K562 (cell line): ENCODE data around the gene KRT83. TPM values are rescaled to one million over a fixed set of nuclear protein-coding genes. Genes with fewer than 3 reads are reported as not detected.

ENCODE experiments used
- ATF7 ChIP-seq: fragments of 450-650 bp; IDR thresholded peaks from 2 replicates; pipeline ENCODE4 v1.7.1; 2014; ENCODE audit warnings: mild to moderate bottlenecking, moderate library complexity
- CBX8 ChIP-seq: fragments of 200-600 bp; sonication (generic); IDR thresholded peaks from 2 replicates; pipeline ENCODE4 v1.6.1; 2012; ENCODE audit warnings: borderline replicate concordance, mixed run types, low read depth, mild to moderate bottlenecking, moderate library complexity, mixed read lengths, low read length, control low read depth, inconsistent platforms; ENCODE audit not compliant: poor library complexity, severe bottlenecking; ENCODE audit errors: extremely low read depth
- CTBP1 ChIP-seq: fragments of 450-650 bp; IDR thresholded peaks from 2 replicates; pipeline ENCODE4 v1.6.1; 2016; ENCODE audit warnings: borderline replicate concordance
- ERF ChIP-seq: fragments of 450-650 bp; formaldehyde crosslinking; IDR thresholded peaks from 2 replicates; pipeline ENCODE4 v1.4.0; 2020; ENCODE audit warnings: mild to moderate bottlenecking, mixed read lengths
- FOSL1 ChIP-seq: fragments of 200-800 bp; sonication (Bioruptor generic); conservative IDR thresholded peaks from 2 replicates; pipeline ENCODE4 v1.6.1; 2016; ENCODE audit warnings: missing genetic modification characterization, missing compliant biosample characterization
- GMEB1 ChIP-seq: fragments of 250-450 bp; sonication (Bioruptor Pico); IDR thresholded peaks from 2 replicates; pipeline ENCODE4 v1.4.0; 2020; ENCODE audit warnings: mild to moderate bottlenecking
- GTF2B ChIP-seq: IDR thresholded peaks from 2 replicates; pipeline ENCODE4 v1.6.1; 2011; ENCODE audit not compliant: insufficient read length; ENCODE audit errors: extremely low read depth
- JUND ChIP-seq, 2 experiments: IDR thresholded peaks; 2 replicates in 1 of 2; 3 replicates in 1 of 2; pipeline ENCODE4 v1.6.1; 2011; ENCODE audit warnings: borderline replicate concordance in 2 of 2, low read depth in 2 of 2, low read length in 2 of 2, improper control_type of control experiment in 1 of 2, missing biosample characterization in 1 of 2, missing genetic modification characterization in 1 of 2, missing genetic modification reagents in 1 of 2
- KAT2B ChIP-seq: IDR thresholded peaks from one replicate; pipeline ENCODE4 v1.6.1; 2012; ENCODE audit warnings: low read depth, mild to moderate bottlenecking, control low read depth, inconsistent platforms, low read length, moderate library complexity
- MECOM ChIP-seq: fragments of 250-450 bp; sonication (Bioruptor Pico); IDR thresholded peaks from 2 replicates; pipeline ENCODE4 v1.8.0; 2022; ENCODE audit warnings: inconsistent platforms
- NUFIP1 ChIP-seq: fragments of 450-650 bp; IDR thresholded peaks from 2 replicates; pipeline ENCODE4 v1.6.1; 2018; ENCODE audit not compliant: partially characterized antibody
- PCBP2 ChIP-seq: fragments of 200-400 bp; formaldehyde crosslinking; IDR thresholded peaks from 2 replicates; pipeline ENCODE4 v1.6.1; 2018; ENCODE audit warnings: low read length, low read depth, mild to moderate bottlenecking, moderate library complexity; ENCODE audit not compliant: poor library complexity, severe bottlenecking
- POLR2H ChIP-seq: IDR thresholded peaks from 2 replicates; pipeline ENCODE4 v1.6.1; 2016; ENCODE audit warnings: missing genetic modification characterization, low read depth, mild to moderate bottlenecking, control low read depth, missing compliant biosample characterization, moderate library complexity
- SNRNP70 ChIP-seq: fragments of 200-400 bp; formaldehyde crosslinking; optimal IDR thresholded peaks from 2 replicates; pipeline ENCODE3; 2017; ENCODE audit warnings: low read depth, low read length
- SRF ChIP-seq, 2 experiments: fragments of 250-450, 450-650 bp in 1 of 2; sonication (Bioruptor Pico) in 1 of 2; sonication (generic) in 1 of 2; formaldehyde crosslinking; IDR thresholded peaks; 2 replicates each; pipeline versions ENCODE4 v1.5.0 to v1.5.1; 2020 to 2022; ENCODE audit warnings: mild to moderate bottlenecking in 1 of 2, missing genetic modification reagents in 1 of 2
- ZNF668 ChIP-seq: fragments of 250-450 bp; sonication (Bioruptor Pico); IDR thresholded peaks from 2 replicates; pipeline ENCODE4 v1.8.0; 2022; ENCODE audit warnings: mild to moderate bottlenecking, inconsistent platforms
- polyA plus RNA-seq, 8 experiments: library from polyadenylated mRNA; depleted of rRNA in 4 of 8; stranded (reverse) in 5 of 8; unstranded in 3 of 8; fragments of >200 nt; fragmentation: Nextera tagmentation in 2 of 8; fragmentation: Illumina TruSeq in 1 of 8; extraction: Ambion mirVana in 2 of 8; extraction: Trizol in 1 of 8; gene quantifications; 2 replicates each; pipeline versions ENCODE4 v1.2.1 to v1.2.3, GENCODE V29; 2011 to 2014; ENCODE audit warnings: inconsistent platforms in 1 of 8, missing spikeins in 1 of 8
- total RNA-seq, 7 experiments: library from RNA; depleted of rRNA in 6 of 7; stranded (reverse); fragments of >200 nt in 6 of 7; fragmentation: Illumina TruSeq in 2 of 7; extraction: Trizol in 2 of 7; gene quantifications; 2 replicates each; pipeline versions ENCODE4 v1.2.1 to v1.2.3, GENCODE V29; 2011 to 2021; ENCODE audit warnings: low replicate concordance in 1 of 7
- TF ChIP-seq, protein P1 (sequence below), 2 experiments: fragments of 450-650 bp; IDR thresholded peaks; 2 replicates each; pipeline ENCODE4 v1.6.1; 2016
- TF ChIP-seq, protein P2 (sequence below): fragments of 450-650 bp; IDR thresholded peaks from 2 replicates; pipeline ENCODE4 v1.6.1; 2016; ENCODE audit warnings: missing biosample characterization, missing genetic modification characterization
- TF ChIP-seq, protein P3 (sequence below): fragments of 250-450 bp; sonication (Bioruptor Pico); IDR thresholded peaks from 2 replicates; pipeline ENCODE4 v1.5.0; 2020; ENCODE audit warnings: mild to moderate bottlenecking
- TF ChIP-seq, protein P4 (sequence below): sonication (generic); formaldehyde crosslinking; IDR thresholded peaks from 2 replicates; pipeline ENCODE4 v1.8.1; 2022; ENCODE audit warnings: missing genetic modification reagents

Gene KRT83
- total and polyA plus RNA-seq, 9 of the 15 experiments (the other 6 are each of a cell fraction or from before 2014, with no cell fraction given) = not detected

GRCh38 chr12:52280319-52280795, 40.8 kb downstream of the KRT83 start (continued):
- no peak for TF ChIP-seq GMEB1
- TF ChIP-seq MECOM (CRISPR knock-in tag) = no peak
- peak; percentile 48 for TF ChIP-seq FOSL1 (tag)
- TF ChIP-seq, protein P1, sequence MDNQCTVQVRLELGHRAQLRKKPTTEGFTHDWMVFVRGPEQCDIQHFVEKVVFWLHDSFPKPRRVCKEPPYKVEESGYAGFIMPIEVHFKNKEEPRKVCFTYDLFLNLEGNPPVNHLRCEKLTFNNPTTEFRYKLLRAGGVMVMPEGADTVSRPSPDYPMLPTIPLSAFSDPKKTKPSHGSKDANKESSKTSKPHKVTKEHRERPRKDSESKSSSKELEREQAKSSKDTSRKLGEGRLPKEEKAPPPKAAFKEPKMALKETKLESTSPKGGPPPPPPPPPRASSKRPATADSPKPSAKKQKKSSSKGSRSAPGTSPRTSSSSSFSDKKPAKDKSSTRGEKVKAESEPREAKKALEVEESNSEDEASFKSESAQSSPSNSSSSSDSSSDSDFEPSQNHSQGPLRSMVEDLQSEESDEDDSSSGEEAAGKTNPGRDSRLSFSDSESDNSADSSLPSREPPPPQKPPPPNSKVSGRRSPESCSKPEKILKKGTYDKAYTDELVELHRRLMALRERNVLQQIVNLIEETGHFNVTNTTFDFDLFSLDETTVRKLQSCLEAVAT (IDR thresholded peaks at IDR 0.05) = no peak
- peak; percentile 77 for TF ChIP-seq POLR2H (tag)
- TF ChIP-seq JUND (IDR thresholded peaks at IDR 0.05; ENCODE audit: borderline replicate concordance, low read depth, low read length) = peak; percentile 76
- peak; percentile 56; the same call in 1 of the 3 replicates for TF ChIP-seq JUND (tag; IDR thresholded peaks at IDR 0.05; ENCODE audit: borderline replicate concordance, low read depth, low read length)
- no peak for TF ChIP-seq SNRNP70
- TF ChIP-seq, protein P2, sequence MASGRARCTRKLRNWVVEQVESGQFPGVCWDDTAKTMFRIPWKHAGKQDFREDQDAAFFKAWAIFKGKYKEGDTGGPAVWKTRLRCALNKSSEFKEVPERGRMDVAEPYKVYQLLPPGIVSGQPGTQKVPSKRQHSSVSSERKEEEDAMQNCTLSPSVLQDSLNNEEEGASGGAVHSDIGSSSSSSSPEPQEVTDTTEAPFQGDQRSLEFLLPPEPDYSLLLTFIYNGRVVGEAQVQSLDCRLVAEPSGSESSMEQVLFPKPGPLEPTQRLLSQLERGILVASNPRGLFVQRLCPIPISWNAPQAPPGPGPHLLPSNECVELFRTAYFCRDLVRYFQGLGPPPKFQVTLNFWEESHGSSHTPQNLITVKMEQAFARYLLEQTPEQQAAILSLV = 0 out of 2 replicates have a peak, but pooled peaks have one; percentile 11
- TF ChIP-seq, protein P3, sequence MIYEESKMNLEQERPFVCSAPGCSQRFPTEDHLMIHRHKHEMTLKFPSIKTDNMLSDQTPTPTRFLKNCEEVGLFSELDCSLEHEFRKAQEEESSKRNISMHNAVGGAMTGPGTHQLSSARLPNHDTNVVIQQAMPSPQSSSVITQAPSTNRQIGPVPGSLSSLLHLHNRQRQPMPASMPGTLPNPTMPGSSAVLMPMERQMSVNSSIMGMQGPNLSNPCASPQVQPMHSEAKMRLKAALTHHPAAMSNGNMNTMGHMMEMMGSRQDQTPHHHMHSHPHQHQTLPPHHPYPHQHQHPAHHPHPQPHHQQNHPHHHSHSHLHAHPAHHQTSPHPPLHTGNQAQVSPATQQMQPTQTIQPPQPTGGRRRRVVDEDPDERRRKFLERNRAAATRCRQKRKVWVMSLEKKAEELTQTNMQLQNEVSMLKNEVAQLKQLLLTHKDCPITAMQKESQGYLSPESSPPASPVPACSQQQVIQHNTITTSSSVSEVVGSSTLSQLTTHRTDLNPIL (CRISPR knock-in tag) = no peak
- peak in 1 of 2 experiments; percentile 55; a peak in 1 of 4 replicates for TF ChIP-seq SRF (CRISPR knock-in tag; IDR thresholded peaks at IDR 0.05)
- peak; percentile 92 for TF ChIP-seq ATF7
- no peak for TF ChIP-seq ZNF668 (CRISPR knock-in tag)
- TF ChIP-seq PCBP2 = no peak
- TF ChIP-seq CTBP1 = peak; percentile 54; the same call in 1 of the 2 replicates
- TF ChIP-seq, protein P4, sequence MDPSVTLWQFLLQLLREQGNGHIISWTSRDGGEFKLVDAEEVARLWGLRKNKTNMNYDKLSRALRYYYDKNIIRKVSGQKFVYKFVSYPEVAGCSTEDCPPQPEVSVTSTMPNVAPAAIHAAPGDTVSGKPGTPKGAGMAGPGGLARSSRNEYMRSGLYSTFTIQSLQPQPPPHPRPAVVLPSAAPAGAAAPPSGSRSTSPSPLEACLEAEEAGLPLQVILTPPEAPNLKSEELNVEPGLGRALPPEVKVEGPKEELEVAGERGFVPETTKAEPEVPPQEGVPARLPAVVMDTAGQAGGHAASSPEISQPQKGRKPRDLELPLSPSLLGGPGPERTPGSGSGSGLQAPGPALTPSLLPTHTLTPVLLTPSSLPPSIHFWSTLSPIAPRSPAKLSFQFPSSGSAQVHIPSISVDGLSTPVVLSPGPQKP = no peak
- TF ChIP-seq KAT2B = no peak
- no peak for TF ChIP-seq ERF
- TF ChIP-seq NUFIP1 = no peak
- no peak for TF ChIP-seq CBX8
- TF ChIP-seq GTF2B = no peak
